WTC11 (cell line): ENCODE data around the gene SH3PXD2A. TPM values are rescaled to one million over a fixed set of nuclear protein-coding genes. Genes with fewer than 3 reads are reported as not detected.

Experiments used
- ATAC-seq: fragments of 200-7000 bp; cut with Tn5 transposase; 2 replicates; pipeline ENCODE4 v1.10.0; 2021; ENCODE audit warnings: mild to moderate bottlenecking, moderate library complexity
- CTCF ChIA-PET: fragments of 300-600 bp; sonication (Branson Sonifier 250); formaldehyde crosslinking; loops from one replicate; lab custom pipeline; 2021; ENCODE audit warnings: antibody characterized with exemption; lab: Charles Lee
- POLR2A ChIA-PET: fragments of 350-600 bp; sonication (Branson Sonifier 250); formaldehyde crosslinking; loops from one replicate; lab custom pipeline; 2021; ENCODE audit warnings: antibody characterized with exemption; lab: Charles Lee
- DNase-seq: peaks from one replicate; pipeline ENCODE4 v3.0.0; 2021; ENCODE audit warnings: low spot score
- H3K27ac Mint-ChIP-seq: 2 replicates; pipeline ENCODE4 v1.8.0; 2021; ENCODE audit warnings: mixed read lengths
- H3K27me3 Mint-ChIP-seq: 2 replicates; pipeline ENCODE4 v1.8.0; 2021; ENCODE audit warnings: low read depth, mild to moderate bottlenecking, moderate library complexity, mixed read lengths
- H3K36me3 Mint-ChIP-seq: 2 replicates; pipeline ENCODE4 v1.8.0; 2021; ENCODE audit warnings: mixed read lengths
- H3K4me1 Mint-ChIP-seq: 2 replicates; pipeline ENCODE4 v1.8.0; 2022; ENCODE audit warnings: mixed read lengths
- H3K4me3 Mint-ChIP-seq: 2 replicates; pipeline ENCODE4 v1.8.0; 2021; ENCODE audit warnings: mild to moderate bottlenecking, moderate library complexity, mixed read lengths
- H3K9me3 Mint-ChIP-seq: 2 replicates; pipeline ENCODE4 v1.8.0; 2021; ENCODE audit warnings: mixed read lengths
- GABPB1 ChIP-seq: sonication (generic); formaldehyde crosslinking; IDR thresholded peaks from 2 replicates; pipeline ENCODE4 v1.8.1; 2023; ENCODE audit warnings: mild to moderate bottlenecking, missing genetic modification reagents
- HMGA2 ChIP-seq: fragments of 250-450 bp; sonication (Bioruptor Pico); IDR thresholded peaks from 2 replicates; pipeline ENCODE4 v1.4.0; 2021; ENCODE audit warnings: mild to moderate bottlenecking, moderate library complexity
- MYBL2 ChIP-seq: sonication (generic); formaldehyde crosslinking; IDR thresholded peaks from 2 replicates; pipeline ENCODE4 v1.8.1; 2023; ENCODE audit warnings: mild to moderate bottlenecking, moderate library complexity, missing genetic modification reagents
- NFE2L1 ChIP-seq: sonication (generic); formaldehyde crosslinking; IDR thresholded peaks from 2 replicates; pipeline ENCODE4 v1.8.1; 2023; ENCODE audit warnings: missing genetic modification reagents
- SOX15 ChIP-seq: fragments of 250-450 bp; sonication (Bioruptor Pico); IDR thresholded peaks from 2 replicates; pipeline ENCODE4 v1.9.0; 2021; ENCODE audit warnings: mild to moderate bottlenecking
- ZNF219 ChIP-seq: sonication (generic); formaldehyde crosslinking; IDR thresholded peaks from 2 replicates; pipeline ENCODE4 v1.8.0; 2023; ENCODE audit warnings: missing genetic modification reagents, mild to moderate bottlenecking, borderline replicate concordance
- ZNF671 ChIP-seq: fragments of 250-450 bp; sonication (Bioruptor Pico); IDR thresholded peaks from 2 replicates; pipeline ENCODE4 v1.8.0; 2021; ENCODE audit warnings: mild to moderate bottlenecking
- total RNA-seq: library from RNA; stranded (reverse); gene quantifications from 3 replicates; pipeline ENCODE4 v1.2.3, GENCODE V29; 2021
- TF ChIP-seq, protein P1 (sequence below): fragments of 250-450 bp; sonication (Bioruptor Pico); IDR thresholded peaks from 2 replicates; pipeline ENCODE4 v1.8.0; 2021; ENCODE audit warnings: mild to moderate bottlenecking
- TF ChIP-seq, protein P2 (sequence below): fragments of 250-450 bp; sonication (Bioruptor Pico); IDR thresholded peaks from 2 replicates; pipeline ENCODE4 v1.9.0; 2021; ENCODE audit warnings: mild to moderate bottlenecking
- TF ChIP-seq, protein P3 (sequence below): fragments of 250-450 bp; sonication (Bioruptor Pico); IDR thresholded peaks from 2 replicates; pipeline ENCODE4 v1.9.0; 2021; ENCODE audit warnings: moderate library complexity, mild to moderate bottlenecking, inconsistent platforms, borderline replicate concordance
- TF ChIP-seq, protein P4 (sequence below): sonication (generic); formaldehyde crosslinking; IDR thresholded peaks from 2 replicates; pipeline ENCODE4 v1.8.1; 2022; ENCODE audit warnings: low read depth, missing genetic modification reagents, borderline replicate concordance
- TF ChIP-seq, protein P5 (sequence below): sonication (generic); formaldehyde crosslinking; IDR thresholded peaks from 2 replicates; pipeline ENCODE4 v1.8.1; 2022; ENCODE audit warnings: mild to moderate bottlenecking, missing genetic modification reagents, moderate library complexity, borderline replicate concordance
- TF ChIP-seq, protein P6 (sequence below): sonication (generic); formaldehyde crosslinking; IDR thresholded peaks from 2 replicates; pipeline ENCODE4 v1.8.1; 2023; ENCODE audit warnings: mild to moderate bottlenecking, moderate library complexity, missing genetic modification reagents
- TF ChIP-seq, protein P7 (sequence below): sonication (generic); formaldehyde crosslinking; IDR thresholded peaks from 2 replicates; pipeline ENCODE4 v1.8.1; 2023; ENCODE audit warnings: mild to moderate bottlenecking, missing genetic modification reagents

The SH3PXD2A gene
- total RNA-seq, 1 experiment from 2014 or later, result 15.7 TPM

DNA sequence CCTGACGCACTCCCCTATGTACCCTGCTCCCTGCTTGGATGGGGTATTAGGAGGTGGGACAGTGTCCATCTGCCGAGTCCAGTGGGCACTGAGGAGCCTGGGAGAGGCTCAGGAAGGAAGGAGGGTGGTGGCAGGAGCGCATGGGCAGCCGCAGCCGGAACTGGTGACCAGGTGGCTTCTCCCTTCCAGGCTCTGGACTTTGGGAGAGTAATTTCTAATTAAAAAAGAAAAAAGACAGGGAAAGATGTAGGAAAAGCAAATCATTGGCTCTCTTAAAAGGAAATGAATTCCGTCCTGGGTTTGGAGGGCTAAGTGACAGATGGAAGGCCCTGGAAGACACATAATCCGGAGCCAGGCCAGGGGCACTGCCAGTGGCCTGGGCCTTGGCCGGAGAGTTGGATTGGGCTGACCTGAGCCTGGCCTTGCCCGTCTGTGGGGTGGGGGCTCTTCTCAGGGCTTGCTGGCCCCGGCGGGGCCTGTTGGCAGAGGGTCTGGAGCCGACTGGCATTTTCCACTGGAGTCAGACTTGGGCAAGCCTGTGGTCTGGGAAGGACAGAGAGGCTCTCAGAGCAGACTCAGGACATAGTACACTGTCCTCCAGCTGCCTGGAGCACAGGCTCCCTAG is 298.9 kb downstream of the SH3PXD2A start (continued):
- TF ChIP-seq, protein P1, sequence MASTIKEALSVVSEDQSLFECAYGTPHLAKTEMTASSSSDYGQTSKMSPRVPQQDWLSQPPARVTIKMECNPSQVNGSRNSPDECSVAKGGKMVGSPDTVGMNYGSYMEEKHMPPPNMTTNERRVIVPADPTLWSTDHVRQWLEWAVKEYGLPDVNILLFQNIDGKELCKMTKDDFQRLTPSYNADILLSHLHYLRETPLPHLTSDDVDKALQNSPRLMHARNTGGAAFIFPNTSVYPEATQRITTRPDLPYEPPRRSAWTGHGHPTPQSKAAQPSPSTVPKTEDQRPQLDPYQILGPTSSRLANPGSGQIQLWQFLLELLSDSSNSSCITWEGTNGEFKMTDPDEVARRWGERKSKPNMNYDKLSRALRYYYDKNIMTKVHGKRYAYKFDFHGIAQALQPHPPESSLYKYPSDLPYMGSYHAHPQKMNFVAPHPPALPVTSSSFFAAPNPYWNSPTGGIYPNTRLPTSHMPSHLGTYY (CRISPR knock-in tag), result no peak
- TF ChIP-seq, all 79 proteins: peak for 0

DNA sequence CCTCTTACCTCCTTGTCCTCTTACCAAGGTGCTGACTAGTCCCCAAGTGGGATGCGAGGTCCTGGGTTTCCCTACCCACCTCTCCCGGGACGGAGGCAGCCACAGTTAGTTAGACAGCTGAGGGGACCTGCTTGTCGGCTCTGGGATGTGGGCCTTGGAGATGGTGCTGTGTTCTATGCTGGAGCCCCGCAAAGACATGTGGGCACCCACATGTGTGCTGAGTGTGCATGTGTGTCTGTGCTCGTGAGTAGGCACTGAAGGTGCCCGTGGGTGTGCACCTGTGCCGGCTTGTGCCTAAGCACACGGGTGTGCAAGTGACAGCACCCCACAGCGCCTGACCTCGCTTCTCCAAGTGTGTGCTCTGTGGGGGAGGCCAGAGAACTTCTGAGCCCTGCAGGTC is 299.7 kb downstream of the SH3PXD2A start:
- ChIA-PET POLR2A (no interaction called here), CTCF (interaction anchor here (1.1 to 2.7 kb wide), 3 partner anchors 9 to 13 kb away, joined by 3 to 21 read pairs (median 15); no protein-coding TSS in a partner anchor)
- TF ChIP-seq HMGA2 (CRISPR knock-in tag) (no peak), NFE2L1 (CRISPR knock-in tag) (no peak), MYBL2 (CRISPR knock-in tag) (no peak), GABPB1 (CRISPR knock-in tag) (no peak), SOX15 (CRISPR knock-in tag) (no peak), ZNF671 (no peak), ZNF219 (CRISPR knock-in tag) (no peak)
- TF ChIP-seq, protein P2, sequence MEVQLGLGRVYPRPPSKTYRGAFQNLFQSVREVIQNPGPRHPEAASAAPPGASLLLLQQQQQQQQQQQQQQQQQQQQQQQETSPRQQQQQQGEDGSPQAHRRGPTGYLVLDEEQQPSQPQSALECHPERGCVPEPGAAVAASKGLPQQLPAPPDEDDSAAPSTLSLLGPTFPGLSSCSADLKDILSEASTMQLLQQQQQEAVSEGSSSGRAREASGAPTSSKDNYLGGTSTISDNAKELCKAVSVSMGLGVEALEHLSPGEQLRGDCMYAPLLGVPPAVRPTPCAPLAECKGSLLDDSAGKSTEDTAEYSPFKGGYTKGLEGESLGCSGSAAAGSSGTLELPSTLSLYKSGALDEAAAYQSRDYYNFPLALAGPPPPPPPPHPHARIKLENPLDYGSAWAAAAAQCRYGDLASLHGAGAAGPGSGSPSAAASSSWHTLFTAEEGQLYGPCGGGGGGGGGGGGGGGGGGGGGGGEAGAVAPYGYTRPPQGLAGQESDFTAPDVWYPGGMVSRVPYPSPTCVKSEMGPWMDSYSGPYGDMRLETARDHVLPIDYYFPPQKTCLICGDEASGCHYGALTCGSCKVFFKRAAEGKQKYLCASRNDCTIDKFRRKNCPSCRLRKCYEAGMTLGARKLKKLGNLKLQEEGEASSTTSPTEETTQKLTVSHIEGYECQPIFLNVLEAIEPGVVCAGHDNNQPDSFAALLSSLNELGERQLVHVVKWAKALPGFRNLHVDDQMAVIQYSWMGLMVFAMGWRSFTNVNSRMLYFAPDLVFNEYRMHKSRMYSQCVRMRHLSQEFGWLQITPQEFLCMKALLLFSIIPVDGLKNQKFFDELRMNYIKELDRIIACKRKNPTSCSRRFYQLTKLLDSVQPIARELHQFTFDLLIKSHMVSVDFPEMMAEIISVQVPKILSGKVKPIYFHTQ (CRISPR knock-in tag), result no peak
- TF ChIP-seq, protein P3, sequence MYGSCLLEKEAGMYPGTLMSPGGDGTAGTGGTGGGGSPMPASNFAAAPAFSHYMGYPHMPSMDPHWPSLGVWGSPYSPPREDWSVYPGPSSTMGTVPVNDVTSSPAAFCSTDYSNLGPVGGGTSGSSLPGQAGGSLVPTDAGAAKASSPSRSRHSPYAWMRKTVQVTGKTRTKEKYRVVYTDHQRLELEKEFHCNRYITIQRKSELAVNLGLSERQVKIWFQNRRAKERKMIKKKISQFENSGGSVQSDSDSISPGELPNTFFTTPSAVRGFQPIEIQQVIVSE, result no peak
- TF ChIP-seq, protein P4, sequence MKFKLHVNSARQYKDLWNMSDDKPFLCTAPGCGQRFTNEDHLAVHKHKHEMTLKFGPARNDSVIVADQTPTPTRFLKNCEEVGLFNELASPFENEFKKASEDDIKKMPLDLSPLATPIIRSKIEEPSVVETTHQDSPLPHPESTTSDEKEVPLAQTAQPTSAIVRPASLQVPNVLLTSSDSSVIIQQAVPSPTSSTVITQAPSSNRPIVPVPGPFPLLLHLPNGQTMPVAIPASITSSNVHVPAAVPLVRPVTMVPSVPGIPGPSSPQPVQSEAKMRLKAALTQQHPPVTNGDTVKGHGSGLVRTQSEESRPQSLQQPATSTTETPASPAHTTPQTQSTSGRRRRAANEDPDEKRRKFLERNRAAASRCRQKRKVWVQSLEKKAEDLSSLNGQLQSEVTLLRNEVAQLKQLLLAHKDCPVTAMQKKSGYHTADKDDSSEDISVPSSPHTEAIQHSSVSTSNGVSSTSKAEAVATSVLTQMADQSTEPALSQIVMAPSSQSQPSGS, result no peak
- TF ChIP-seq, protein P5, sequence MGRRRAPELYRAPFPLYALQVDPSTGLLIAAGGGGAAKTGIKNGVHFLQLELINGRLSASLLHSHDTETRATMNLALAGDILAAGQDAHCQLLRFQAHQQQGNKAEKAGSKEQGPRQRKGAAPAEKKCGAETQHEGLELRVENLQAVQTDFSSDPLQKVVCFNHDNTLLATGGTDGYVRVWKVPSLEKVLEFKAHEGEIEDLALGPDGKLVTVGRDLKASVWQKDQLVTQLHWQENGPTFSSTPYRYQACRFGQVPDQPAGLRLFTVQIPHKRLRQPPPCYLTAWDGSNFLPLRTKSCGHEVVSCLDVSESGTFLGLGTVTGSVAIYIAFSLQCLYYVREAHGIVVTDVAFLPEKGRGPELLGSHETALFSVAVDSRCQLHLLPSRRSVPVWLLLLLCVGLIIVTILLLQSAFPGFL (CRISPR knock-in tag), result no peak
- TF ChIP-seq, protein P6, sequence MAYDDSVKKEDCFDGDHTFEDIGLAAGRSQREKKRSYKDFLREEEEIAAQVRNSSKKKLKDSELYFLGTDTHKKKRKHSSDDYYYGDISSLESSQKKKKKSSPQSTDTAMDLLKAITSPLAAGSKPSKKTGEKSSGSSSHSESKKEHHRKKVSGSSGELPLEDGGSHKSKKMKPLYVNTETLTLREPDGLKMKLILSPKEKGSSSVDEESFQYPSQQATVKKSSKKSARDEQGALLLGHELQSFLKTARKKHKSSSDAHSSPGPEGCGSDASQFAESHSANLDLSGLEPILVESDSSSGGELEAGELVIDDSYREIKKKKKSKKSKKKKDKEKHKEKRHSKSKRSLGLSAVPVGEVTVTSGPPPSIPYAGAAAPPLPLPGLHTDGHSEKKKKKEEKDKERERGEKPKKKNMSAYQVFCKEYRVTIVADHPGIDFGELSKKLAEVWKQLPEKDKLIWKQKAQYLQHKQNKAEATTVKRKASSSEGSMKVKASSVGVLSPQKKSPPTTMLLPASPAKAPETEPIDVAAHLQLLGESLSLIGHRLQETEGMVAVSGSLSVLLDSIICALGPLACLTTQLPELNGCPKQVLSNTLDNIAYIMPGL (CRISPR knock-in tag), result no peak
- TF ChIP-seq, protein P7, sequence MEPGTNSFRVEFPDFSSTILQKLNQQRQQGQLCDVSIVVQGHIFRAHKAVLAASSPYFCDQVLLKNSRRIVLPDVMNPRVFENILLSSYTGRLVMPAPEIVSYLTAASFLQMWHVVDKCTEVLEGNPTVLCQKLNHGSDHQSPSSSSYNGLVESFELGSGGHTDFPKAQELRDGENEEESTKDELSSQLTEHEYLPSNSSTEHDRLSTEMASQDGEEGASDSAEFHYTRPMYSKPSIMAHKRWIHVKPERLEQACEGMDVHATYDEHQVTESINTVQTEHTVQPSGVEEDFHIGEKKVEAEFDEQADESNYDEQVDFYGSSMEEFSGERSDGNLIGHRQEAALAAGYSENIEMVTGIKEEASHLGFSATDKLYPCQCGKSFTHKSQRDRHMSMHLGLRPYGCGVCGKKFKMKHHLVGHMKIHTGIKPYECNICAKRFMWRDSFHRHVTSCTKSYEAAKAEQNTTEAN (CRISPR knock-in tag), result no peak
- Mint-ChIP-seq H3K4me1 (0 out of 2 replicates have a peak, but pooled peaks cover 3% of the 10 kb centered on the region), H3K9me3 (no peaks in the 10 kb centered on the region), H3K27ac (no peak overlapping the region), H3K4me3 (peak overlapping the region; percentile 56), H3K27me3 (peaks cover 26% of the 10 kb centered on the region), H3K36me3 (no peaks in the 10 kb centered on the region)
- ATAC-seq (no peak), DNase-seq (no peak)
